Measurements from ENCODE around the gene APLF. TPM values are rescaled to one million over a fixed set of nuclear protein-coding genes. Genes with fewer than 3 reads are reported as not detected.
"Not testable (repeated sequence)": the region's sequence is repeated elsewhere in the genome, so short reads cannot be mapped to it uniquely, and the experiment has no call there.

Gene APLF
- total RNA-seq, 1 experiment from 2014 or later, result 2.4 TPM

- no TSS peak for BruUV-seq (replicated peaks)
- Histone ChIP-seq H3K4me3 (ENCODE audit: low read length) (no peak overlapping the region), H3K9me3 (ENCODE audit: low read length) (no peaks in the 10 kb centered on the region), H3K9me2 (replicated peaks; ENCODE audit: low read length) (no peaks in the 10 kb centered on the region), H3F3A (ENCODE audit: low read length, unreplicated experiment) (no peaks in the 10 kb centered on the region), H2AFZ (ENCODE audit: low read length) (peak overlapping the region; percentile 33), H4K20me1 (ENCODE audit: low read length) (no peaks in the 10 kb centered on the region), H3K27ac (ENCODE audit: low read length) (no peak overlapping the region), H3K4me1 (ENCODE audit: insufficient read depth, low read length) (no peaks in the 10 kb centered on the region), H3K9ac (ENCODE audit: low read length) (no peak overlapping the region), H3K27me3 (ENCODE audit: low read length) (no peaks in the 10 kb centered on the region), H3K4me2 (ENCODE audit: low read length) (no peak overlapping the region), H3K79me2 (ENCODE audit: low read length) (no peaks in the 10 kb centered on the region), H3K36me3 (ENCODE audit: low read depth, low read length) (no peaks in the 10 kb centered on the region)
- ChIA-PET POLR2A (ENCODE audit: unreplicated experiment) (no interaction called here), CTCF (interaction anchor here (0.6 to 2.0 kb wide), 7 partner anchors 80 to 319 kb away, joined by 3 to 11 read pairs (median 5); partner anchors contain the start of gene CNRIP1)
- TF ChIP-seq CTCF (conservative IDR thresholded peaks at IDR 0.05; ENCODE audit: low read depth, low read length), result peak; percentile 95
- no peak for TF ChIP-seq EZH2 (IDR thresholded peaks at IDR 0.05; ENCODE audit: low read length, unreplicated experiment)
- no peak for TF ChIP-seq EZH2phosphoT487 (IDR thresholded peaks at IDR 0.05; ENCODE audit: borderline replicate concordance, low read length)
- ATAC-seq (peak; percentile 96), DNase-seq (peak; percentile 91)
- intact Hi-C loops (cut with micrococcal nuclease), result loop anchor here (1.0 to 5.0 kb wide), 3 partner anchors 79 to 319 kb away; no protein-coding TSS in a partner anchor
These were observed 26.0 kb upstream of the APLF start for GRCh38 chr2:68441179-68441993.

GRCh38 chr2:68441994-68442322 is 25.4 kb upstream of the APLF start:
- no peaks in the 10 kb centered on the region for H3F3A ChIP-seq (ENCODE audit: low read length, unreplicated experiment)
- no peak overlapping the region for H3K9ac ChIP-seq (ENCODE audit: low read length)
- H4K20me1 ChIP-seq (ENCODE audit: low read length), result no peaks in the 10 kb centered on the region
- no peak overlapping the region for H3K4me2 ChIP-seq (ENCODE audit: low read length)
- DNase-seq (no peak), ATAC-seq (no peak)
- CTCF ChIA-PET, result interaction anchor here (0.6 to 2.0 kb wide), 6 partner anchors 80 to 159 kb away, joined by 3 to 11 read pairs (median 6); partner anchors contain the start of gene CNRIP1
- POLR2A ChIA-PET (ENCODE audit: unreplicated experiment), result no interaction called here
- H3K79me2 ChIP-seq (ENCODE audit: low read length), result no peaks in the 10 kb centered on the region
- BruUV-seq (replicated peaks), result no TSS peak
- no peak; the same call in 1 of the 2 replicates for TF ChIP-seq CTCF (conservative IDR thresholded peaks at IDR 0.05; ENCODE audit: low read depth, low read length)
- TF ChIP-seq EZH2 (IDR thresholded peaks at IDR 0.05; ENCODE audit: low read length, unreplicated experiment), result no peak
- no peak for TF ChIP-seq EZH2phosphoT487 (IDR thresholded peaks at IDR 0.05; ENCODE audit: borderline replicate concordance, low read length)
- peak overlapping the region; percentile 12; the same call in 1 of the 2 replicates for H2AFZ ChIP-seq (ENCODE audit: low read length)
- intact Hi-C loops (cut with micrococcal nuclease), result loop anchor here (1.0 to 5.0 kb wide), 3 partner anchors 80 to 320 kb away; no protein-coding TSS in a partner anchor
- H3K27ac ChIP-seq (ENCODE audit: low read length), result no peak overlapping the region
- no peak overlapping the region for H3K4me3 ChIP-seq (ENCODE audit: low read length)
- H3K36me3 ChIP-seq (ENCODE audit: low read depth, low read length), result no peaks in the 10 kb centered on the region
- H3K4me1 ChIP-seq (ENCODE audit: insufficient read depth, low read length), result no peaks in the 10 kb centered on the region
- H3K9me3 ChIP-seq (ENCODE audit: low read length), result no peaks in the 10 kb centered on the region
- no peaks in the 10 kb centered on the region for H3K27me3 ChIP-seq (ENCODE audit: low read length)
- no peaks in the 10 kb centered on the region for H3K9me2 ChIP-seq (replicated peaks; ENCODE audit: low read length)

- H3K4me1 ChIP-seq (ENCODE audit: insufficient read depth, low read length); DNase-seq; H3K4me2 ChIP-seq (ENCODE audit: low read length); H3K9ac ChIP-seq (ENCODE audit: low read length); H3K27ac ChIP-seq (ENCODE audit: low read length); CTCF ChIA-PET; H4K20me1 ChIP-seq (ENCODE audit: low read length); H3K9me2 ChIP-seq (replicated peaks; ENCODE audit: low read length); H3K27me3 ChIP-seq (ENCODE audit: low read length); BruUV-seq (replicated peaks); H3K9me3 ChIP-seq (ENCODE audit: low read length); POLR2A ChIA-PET (ENCODE audit: unreplicated experiment); H3K4me3 ChIP-seq (ENCODE audit: low read length); H3K36me3 ChIP-seq (ENCODE audit: low read depth, low read length); ATAC-seq; H3K79me2 ChIP-seq (ENCODE audit: low read length); H3F3A ChIP-seq (ENCODE audit: low read length, unreplicated experiment); intact Hi-C loops (cut with micrococcal nuclease); H2AFZ ChIP-seq (ENCODE audit: low read length): not testable (repeated sequence)
These were observed 21.0 kb upstream of the APLF start for GRCh38 chr2:68446425-68446824.
